Stimulated activated CD4-positive, alpha-beta T cell treated with anti-CD3 and anti-CD28 coated beads, Interleukin-15, amount 100 ng/mL, for 1 hour (primary cell): Measurements from ENCODE around the gene FASTK.

Source experiments
- DNase-seq, 2 donors: peaks; one replicate each; pipeline ENCODE4 v3.0.0-alpha.2; 2020; ENCODE audit warnings: low read depth in 1 of 2, low spot score in 1 of 2

Gene FASTK

GRCh38 chr7:151100921-151101320 lies 20.3 kb upstream of the FASTK start:
- DNase-seq = no peak

DNA sequence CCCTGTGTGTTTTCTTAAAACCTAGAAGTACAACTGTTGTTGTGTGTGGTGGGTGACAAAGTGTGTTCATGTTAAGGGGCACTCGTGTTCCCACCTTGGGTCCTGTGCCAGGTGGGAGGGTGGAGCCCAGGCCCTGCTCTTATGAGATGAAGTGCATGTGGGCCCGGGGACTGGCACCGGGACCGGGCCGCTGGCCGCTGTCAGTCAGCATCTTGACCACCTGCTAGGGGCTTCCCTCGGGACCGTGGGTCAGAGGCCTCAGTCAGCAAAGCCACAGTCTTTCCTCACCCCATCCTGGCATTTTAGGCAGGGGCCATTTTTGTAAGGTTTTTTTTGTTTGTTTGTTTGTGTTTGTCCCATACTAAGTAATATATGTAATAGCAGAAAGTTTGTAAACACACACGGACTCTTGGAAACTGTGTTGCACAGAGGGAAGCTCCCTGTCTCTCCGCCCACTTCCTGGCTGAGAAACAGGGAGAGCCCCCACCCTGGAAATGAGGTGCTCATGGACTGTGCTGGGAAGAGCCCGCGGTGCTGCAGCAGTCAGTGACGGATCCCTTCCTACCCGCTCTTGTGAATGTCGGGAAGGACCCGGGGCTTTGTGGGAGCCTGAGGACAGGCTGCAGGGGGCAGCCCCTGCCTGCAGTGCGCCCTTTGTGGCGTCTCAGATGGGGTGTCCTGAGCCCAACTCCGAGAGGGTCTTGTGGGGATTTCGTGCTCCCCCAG lies 19.0 kb upstream of the FASTK start:
- DNase-seq = no peak

- DNase-seq = no peak
These were observed 15.3 kb upstream of the FASTK start for GRCh38 chr7:151095828-151096475.

GRCh38 chr7:151095123-151095797 lies 14.7 kb upstream of the FASTK start:
- DNase-seq = no peak

GRCh38 chr7:151094675-151095074 lies 14.1 kb upstream of the FASTK start:
- no peak for DNase-seq

DNA sequence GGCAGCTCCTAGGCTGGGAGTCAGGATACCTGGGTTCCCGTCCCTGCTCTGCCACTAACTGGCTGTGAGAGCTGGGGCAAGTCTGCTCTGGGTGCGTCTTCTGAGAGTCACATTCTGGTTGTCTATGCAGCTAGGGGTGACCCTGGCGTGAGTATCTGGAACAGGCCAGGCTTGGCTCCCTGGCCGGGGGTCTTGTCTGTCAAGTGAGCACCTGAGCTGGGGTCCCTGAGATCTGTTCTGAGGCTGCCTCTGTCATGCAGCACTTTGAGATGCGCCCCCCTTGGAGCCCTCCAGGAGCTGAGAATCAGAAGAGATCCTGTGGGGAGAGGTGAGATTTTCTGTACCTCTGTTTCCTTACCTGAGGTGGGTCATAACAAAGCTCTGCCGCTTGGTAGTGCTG lies 13.1 kb upstream of the FASTK start:
- DNase-seq = no peak

GRCh38 chr7:151091988-151092387 lies 11.4 kb upstream of the FASTK start:
- no peak for DNase-seq

DNA sequence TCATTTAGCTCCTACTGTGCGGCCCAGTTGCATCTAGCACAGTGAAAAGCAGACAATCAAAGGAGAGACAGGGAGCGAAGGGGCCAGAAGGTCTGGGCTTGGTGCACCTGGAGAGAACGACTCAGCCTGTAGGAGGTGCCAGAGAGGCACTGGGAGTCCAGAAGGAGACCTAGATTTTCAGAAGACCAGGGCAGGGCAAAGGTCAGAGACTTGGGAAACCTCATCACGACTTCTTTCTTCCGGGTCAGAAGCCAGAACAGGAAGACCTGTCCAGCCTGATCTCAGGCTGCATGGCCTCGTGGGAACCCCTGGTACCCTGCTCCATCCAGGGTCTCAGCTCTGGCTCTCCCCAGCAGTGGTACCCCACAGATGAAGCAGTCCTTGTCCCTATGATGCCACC lies 10.8 kb upstream of the FASTK start:
- DNase-seq = no peak

DNA sequence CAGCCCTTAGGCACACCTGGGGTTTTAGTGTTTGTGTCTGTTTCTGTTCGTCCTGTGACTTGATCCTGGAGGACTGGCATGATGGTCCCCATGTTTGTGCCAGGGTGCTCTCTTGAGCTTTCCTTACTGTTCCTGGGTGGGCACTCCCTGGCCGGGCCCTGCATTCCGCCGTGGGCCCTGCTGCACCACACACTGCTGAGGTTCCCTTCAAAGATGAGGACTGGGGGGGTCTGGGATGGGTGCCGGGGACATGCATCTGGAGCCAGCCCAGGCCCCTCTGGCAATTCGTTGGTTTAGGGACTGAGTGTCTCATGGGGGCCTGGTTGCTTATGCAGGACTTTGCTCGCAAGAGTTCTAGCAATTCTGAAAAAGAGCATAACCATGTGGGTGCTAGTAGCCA lies 10.4 kb upstream of the FASTK start:
- DNase-seq = no peak

GRCh38 chr7:151089893-151090730 lies 9.5 kb upstream of the FASTK start:
- no peak for DNase-seq

DNA sequence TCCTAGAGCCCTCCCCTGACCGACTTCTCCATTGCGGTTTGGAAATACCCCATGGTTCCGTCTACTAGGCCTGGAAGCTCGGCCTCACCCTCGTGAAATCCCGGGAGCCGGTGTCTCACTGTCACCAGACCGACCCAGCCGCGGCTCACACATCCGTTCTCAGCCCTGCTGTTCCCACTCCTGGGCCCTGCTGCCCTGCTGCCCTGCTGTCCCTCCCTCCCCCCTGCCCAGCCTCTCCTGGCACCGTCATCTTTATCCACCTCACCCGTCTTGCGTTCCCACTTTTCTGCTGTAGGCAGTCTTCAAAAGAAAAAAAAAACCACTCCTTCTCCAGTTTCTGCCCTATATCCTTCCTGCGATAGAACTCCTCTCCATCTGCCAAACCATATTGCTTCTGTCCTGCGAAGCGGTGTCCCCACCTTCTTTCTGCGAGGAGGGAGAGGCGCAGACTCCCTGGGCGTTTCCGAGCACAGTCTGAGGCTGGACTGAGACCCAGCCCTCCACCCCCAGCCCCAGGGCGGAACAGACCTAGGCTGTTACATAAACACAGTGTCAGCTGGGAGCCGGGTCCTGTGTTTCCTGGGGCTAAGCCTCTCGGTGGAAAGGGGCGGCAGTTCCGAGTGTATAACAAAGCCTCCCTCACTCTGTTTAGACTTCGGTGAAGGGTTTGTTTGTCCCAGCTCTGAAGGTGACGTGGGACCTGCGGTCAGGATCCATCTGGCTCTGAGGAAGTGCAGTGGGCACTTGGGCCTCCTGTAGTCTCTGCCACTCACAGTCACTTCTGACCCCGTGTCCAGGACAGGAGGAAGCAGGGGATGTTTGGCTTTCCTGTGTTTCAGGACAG lies 8.5 kb upstream of the FASTK start:
- no peak for DNase-seq

- no peak for DNase-seq
These were observed 7.6 kb upstream of the FASTK start for GRCh38 chr7:151088019-151088855.

DNA sequence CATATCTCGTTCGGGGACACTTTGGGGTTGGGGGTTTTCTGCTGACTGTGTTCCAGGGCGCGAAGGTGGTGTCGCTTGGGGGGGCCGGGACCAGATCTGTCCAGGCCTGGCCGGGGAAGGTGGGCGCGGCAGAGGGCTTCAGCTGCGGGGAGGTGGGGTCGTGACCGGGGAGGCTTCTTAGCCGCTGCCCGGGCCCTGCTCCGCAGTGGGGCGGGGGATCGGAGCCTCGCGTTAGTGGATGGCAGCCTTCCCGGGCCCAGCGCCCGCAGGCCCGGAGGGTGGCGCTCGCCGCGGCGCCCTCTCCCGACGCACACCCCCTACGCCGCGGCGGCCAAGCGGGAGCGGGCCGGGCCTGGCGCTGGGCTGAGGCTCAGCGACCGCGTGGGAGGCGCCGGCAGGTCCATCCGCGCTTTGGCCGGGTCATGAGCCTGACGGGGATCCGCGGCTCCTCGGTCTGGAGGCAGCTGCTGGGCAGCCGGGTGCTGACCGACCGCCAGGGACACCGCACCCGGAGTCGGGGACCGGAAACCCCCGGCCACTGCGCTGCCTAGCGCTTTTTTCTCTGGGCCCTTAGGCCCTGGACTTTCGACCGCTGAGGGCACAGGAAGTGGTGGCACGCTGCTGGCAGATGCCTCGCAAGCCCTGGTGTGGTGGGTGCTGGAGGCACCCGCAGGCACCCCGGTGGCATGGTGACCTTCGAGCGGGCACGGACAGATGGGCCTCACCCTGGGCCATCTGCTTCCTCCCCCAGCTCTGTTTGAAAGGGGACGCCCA lies 6.8 kb upstream of the FASTK start:
- DNase-seq = no peak

DNA sequence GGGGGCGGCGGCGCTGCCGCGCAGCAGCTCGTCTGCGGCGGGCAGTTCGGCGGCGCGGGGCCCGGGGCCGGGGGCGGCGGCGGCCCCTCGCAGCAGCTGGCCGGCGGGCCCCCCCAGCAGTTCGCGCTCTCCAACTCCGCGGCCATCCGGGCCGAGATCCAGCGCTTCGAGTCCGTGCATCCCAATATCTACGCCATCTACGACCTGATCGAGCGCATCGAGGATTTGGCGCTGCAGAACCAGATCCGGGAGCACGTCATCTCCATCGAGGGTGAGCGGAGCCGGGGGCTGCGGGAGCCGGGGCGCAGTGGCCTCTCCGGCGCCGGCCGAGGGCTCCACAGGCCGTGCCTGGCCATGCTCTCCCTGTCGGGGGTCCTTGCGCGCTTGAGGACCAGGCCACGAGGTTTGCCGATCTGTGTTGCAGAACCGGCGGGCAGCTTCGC lies 6.2 kb upstream of the FASTK start:
- DNase-seq = no peak

DNA sequence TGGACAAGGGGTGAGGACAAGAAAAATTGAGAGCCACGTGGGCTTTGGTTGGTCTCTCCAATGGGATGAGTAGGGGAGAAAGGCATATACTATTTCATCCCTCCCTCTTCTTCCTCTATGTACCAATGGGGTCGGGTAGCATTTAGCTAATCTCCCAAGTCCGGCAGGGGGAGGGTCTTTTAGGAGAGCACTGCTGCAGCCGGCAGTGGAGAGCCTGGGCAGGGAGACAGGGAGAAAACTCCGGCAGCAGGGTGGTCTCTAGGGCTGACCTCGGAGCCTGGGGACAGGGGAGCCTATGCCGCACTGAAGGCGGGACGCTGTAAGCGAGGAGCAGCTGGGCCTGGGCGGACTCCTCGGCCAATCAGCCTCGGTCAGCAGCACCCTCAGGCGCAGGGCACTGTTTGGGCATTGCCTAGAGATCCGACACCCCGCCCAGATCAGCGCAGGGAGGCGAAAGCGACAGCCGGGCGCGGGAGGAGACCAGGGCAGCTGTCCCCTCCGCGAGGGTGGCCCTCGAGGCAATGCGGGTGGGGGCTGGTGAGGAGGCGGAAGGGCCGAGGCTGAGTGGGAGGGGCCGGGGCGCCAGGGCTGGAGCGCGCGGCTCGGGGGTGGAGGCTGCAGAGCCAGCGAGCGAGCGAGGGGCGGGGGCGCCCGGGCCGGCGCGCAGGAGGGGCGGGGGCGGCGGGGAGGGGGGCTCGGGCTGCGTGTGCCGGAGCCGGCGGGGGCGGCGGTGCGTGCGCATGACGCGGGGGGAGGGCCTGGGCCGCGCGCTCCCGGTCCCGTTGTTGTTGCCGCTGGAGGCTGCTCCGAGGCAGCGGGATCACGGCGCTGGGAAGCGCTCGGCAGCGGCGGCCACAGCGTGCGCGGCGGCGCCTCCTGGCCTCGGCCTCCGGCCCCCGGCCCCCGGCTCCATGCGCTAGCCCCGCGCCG lies 5.3 kb upstream of the FASTK start, which contains the start of gene AGAP3:
AGAP3 (plus strand) TSS at position 785 of the 930 bp plus-strand sequence. CDS start 267 bp downstream, outside the sequence.
- DNase-seq = peak in 1 of 2 donors; percentile 52

DNA sequence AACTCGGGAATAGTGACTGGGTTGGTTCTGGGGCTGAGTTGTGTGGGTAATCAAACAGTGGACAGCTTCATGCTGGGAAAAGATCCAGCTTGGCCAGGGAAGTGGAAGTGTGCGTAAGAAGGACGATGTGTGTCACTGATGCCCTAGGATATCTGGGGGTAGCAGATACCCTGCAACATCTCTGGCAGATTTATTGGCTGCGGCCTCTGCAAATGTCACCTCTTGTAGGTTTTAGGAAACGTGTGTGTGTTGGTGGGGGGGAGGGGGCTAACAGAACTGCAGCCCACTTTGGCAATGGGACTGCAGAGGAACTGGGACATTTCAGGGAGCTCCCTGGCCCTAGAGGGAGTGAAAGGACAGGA lies 4.7 kb upstream of the FASTK start:
- DNase-seq = no peak

- no peak for DNase-seq
These were observed 3.2 kb upstream of the FASTK start for GRCh38 chr7:151083824-151084160.
